Bronchial epithelial cell (primary cell): ENCODE data around the gene ST6GALNAC1. TPM values are rescaled to one million over a fixed set of nuclear protein-coding genes. Genes with fewer than 3 reads are reported as not detected.

Experiments
- DNase-seq: peaks from one replicate; pipeline ENCODE4 v3.0.0-alpha.2; 2010; ENCODE audit warnings: low read depth
- FAIRE-seq: peaks from 2 replicates; lab custom pipeline; 2011; peaks lifted over from hg19 to GRCh38; lab: Jason Lieb, UNC
- H3K27me3 ChIP-seq: 2 replicates; pipeline ENCODE4 v1.5.1; 2011; ENCODE audit warnings: low read length; ENCODE audit not compliant: control insufficient read depth, insufficient read depth
- H3K36me3 ChIP-seq: 2 replicates; pipeline ENCODE4 v1.5.1; 2011; ENCODE audit warnings: low read length; ENCODE audit not compliant: control insufficient read depth, insufficient read depth
- H3K4me3 ChIP-seq: 2 replicates; pipeline ENCODE4 v1.5.1; 2011; ENCODE audit warnings: mild to moderate bottlenecking, low read depth, low read length, control low read depth
- CTCF ChIP-seq: IDR thresholded peaks from 2 replicates; pipeline ENCODE4 v1.5.1; 2011; ENCODE audit warnings: mild to moderate bottlenecking, moderate library complexity, low read length, control low read depth, inconsistent platforms; ENCODE audit not compliant: insufficient read depth, severe bottlenecking
- total RNA-seq: library from RNA; depleted of rRNA; stranded (reverse); fragments of >200 nt; gene quantifications from 2 replicates; pipeline ENCODE4 v1.2.1, GENCODE V29; 2014

The ST6GALNAC1 gene
- total RNA-seq, 1 donor from 2014 or later = 5.0 TPM

- H3K4me3 ChIP-seq = no peak overlapping the region
- no peak for FAIRE-seq
- no peak for TF ChIP-seq CTCF
- no peaks in the 10 kb centered on the region for H3K27me3 ChIP-seq
- no peaks in the 10 kb centered on the region for H3K36me3 ChIP-seq
- DNase-seq = no peak
These were observed 42.5 kb downstream of the ST6GALNAC1 start for GRCh38 chr17:76601065-76601464.

GRCh38 chr17:76599694-76600460, 43.7 kb downstream of the ST6GALNAC1 start:
- no peak for FAIRE-seq

GRCh38 chr17:76598004-76598439, 45.5 kb downstream of the ST6GALNAC1 start:
- FAIRE-seq = no peak
- Histone ChIP-seq H3K36me3 (no peaks in the 10 kb centered on the region), H3K27me3 (no peaks in the 10 kb centered on the region), H3K4me3 (no peak overlapping the region)
- TF ChIP-seq CTCF = no peak
- DNase-seq = peak; percentile 72

More at GRCh38 chr17:76599694-76600460, 43.7 kb downstream of the ST6GALNAC1 start:
- Histone ChIP-seq H3K27me3 (no peaks in the 10 kb centered on the region), H3K36me3 (no peaks in the 10 kb centered on the region), H3K4me3 (no peak overlapping the region)
- peak; percentile 92 for DNase-seq
- TF ChIP-seq CTCF = no peak

GRCh38 chr17:76597156-76598003, 46.2 kb downstream of the ST6GALNAC1 start:
- H3K27me3 ChIP-seq = no peaks in the 10 kb centered on the region
- H3K4me3 ChIP-seq = no peak overlapping the region
- no peak for TF ChIP-seq CTCF
- no peaks in the 10 kb centered on the region for H3K36me3 ChIP-seq
- FAIRE-seq (peak; percentile 85), DNase-seq (peak; percentile 100)

GRCh38 chr17:76594690-76595089, 48.9 kb downstream of the ST6GALNAC1 start:
- Histone ChIP-seq H3K36me3 (no peaks in the 10 kb centered on the region), H3K4me3 (no peak overlapping the region), H3K27me3 (no peaks in the 10 kb centered on the region)
- no peak for FAIRE-seq
- no peak for TF ChIP-seq CTCF
- no peak for DNase-seq
